Central memory CD8-positive, alpha-beta T cell (primary cell): ENCODE data around the gene DYNLRB2.

ENCODE experiments used
- ATAC-seq: fragments of 150-1000 bp; cut with Tn5 transposase; replicated peaks from 2 replicates; pipeline ENCODE4 v1.10.0; 2022; ENCODE audit warnings: mild to moderate bottlenecking, moderate FRiP score, moderate number of reproducible peaks; ENCODE audit not compliant: poor library complexity, severe bottlenecking; ENCODE audit errors: extremely low read depth
- DNase-seq, 2 donors: peaks; one replicate each; pipeline ENCODE4 v3.0.0; 2021; ENCODE audit warnings: low spot score in 2 of 2
- H3K27ac Mint-ChIP-seq: one replicate; pipeline ENCODE4 v1.8.0; 2022; ENCODE audit warnings: low read depth, mild to moderate bottlenecking, moderate library complexity, mixed read lengths
- H3K27me3 Mint-ChIP-seq: one replicate; pipeline ENCODE4 v1.8.0; 2022; ENCODE audit warnings: mixed read lengths
- H3K36me3 Mint-ChIP-seq: one replicate; pipeline ENCODE4 v1.8.0; 2022; ENCODE audit warnings: mild to moderate bottlenecking, moderate library complexity, mixed read lengths; ENCODE audit not compliant: insufficient read depth
- H3K4me1 Mint-ChIP-seq: one replicate; pipeline ENCODE4 v1.8.0; 2022; ENCODE audit warnings: mixed read lengths
- H3K4me3 Mint-ChIP-seq: one replicate; pipeline ENCODE4 v1.8.0; 2022; ENCODE audit warnings: mild to moderate bottlenecking, moderate library complexity, mixed read lengths
- H3K9me3 Mint-ChIP-seq: one replicate; pipeline ENCODE4 v1.8.0; 2022; ENCODE audit warnings: mixed read lengths

Gene DYNLRB2

DNA sequence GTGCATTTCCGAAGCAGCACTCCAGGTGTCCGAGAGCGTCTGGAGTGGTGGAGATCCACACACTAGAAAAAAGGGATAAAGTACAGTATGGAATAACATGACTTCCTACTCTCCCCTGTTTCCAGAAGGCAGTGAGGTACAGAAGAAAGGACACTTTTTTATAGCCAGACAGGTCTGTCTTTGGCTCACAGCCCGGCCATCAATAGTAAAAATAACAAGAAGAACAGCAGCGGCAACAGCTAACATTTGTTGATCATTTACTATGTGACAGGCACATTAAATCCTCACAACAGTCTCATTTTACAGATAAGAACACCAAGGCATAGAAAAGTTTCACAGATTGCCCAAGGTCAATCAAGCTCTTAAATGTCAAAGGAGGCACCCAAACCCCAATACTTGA is 16.2 kb downstream of the DYNLRB2 start:
- Mint-ChIP-seq H3K4me1 (peaks cover 14% of the 10 kb centered on the region), H3K27me3 (no peaks in the 10 kb centered on the region), H3K4me3 (no peak overlapping the region), H3K9me3 (no peaks in the 10 kb centered on the region), H3K36me3 (peaks cover 1% of the 10 kb centered on the region), H3K27ac (no peak overlapping the region)
- DNase-seq = no peak
- no peak for ATAC-seq

- H3K27ac Mint-ChIP-seq = no peak overlapping the region
- H3K27me3 Mint-ChIP-seq = no peaks in the 10 kb centered on the region
- H3K36me3 Mint-ChIP-seq = peaks cover 1% of the 10 kb centered on the region
- H3K9me3 Mint-ChIP-seq = no peaks in the 10 kb centered on the region
- DNase-seq (no peak), ATAC-seq (no peak)
- no peak overlapping the region for H3K4me3 Mint-ChIP-seq
- H3K4me1 Mint-ChIP-seq = peaks cover 9% of the 10 kb centered on the region
Observed at GRCh38 chr16:80559369-80559768, 18.6 kb downstream of the DYNLRB2 start.

GRCh38 chr16:80563066-80563465 is 22.3 kb downstream of the DYNLRB2 start:
- no peak for ATAC-seq
- Mint-ChIP-seq H3K4me3 (no peak overlapping the region), H3K27me3 (no peaks in the 10 kb centered on the region), H3K36me3 (peaks cover 3% of the 10 kb centered on the region), H3K9me3 (no peaks in the 10 kb centered on the region), H3K27ac (no peak overlapping the region), H3K4me1 (peaks cover 16% of the 10 kb centered on the region)
- no peak for DNase-seq

GRCh38 chr16:80564394-80564793 is 23.6 kb downstream of the DYNLRB2 start:
- peak overlapping the region; percentile 82 for H3K27ac Mint-ChIP-seq
- DNase-seq (no peak), ATAC-seq (peak; percentile 62)
- peaks cover 25% of the 10 kb centered on the region for H3K4me1 Mint-ChIP-seq
- peak overlapping the region; percentile 12 for H3K4me3 Mint-ChIP-seq
- H3K27me3 Mint-ChIP-seq = no peaks in the 10 kb centered on the region
- peaks cover 3% of the 10 kb centered on the region for H3K36me3 Mint-ChIP-seq
- no peaks in the 10 kb centered on the region for H3K9me3 Mint-ChIP-seq

DNA sequence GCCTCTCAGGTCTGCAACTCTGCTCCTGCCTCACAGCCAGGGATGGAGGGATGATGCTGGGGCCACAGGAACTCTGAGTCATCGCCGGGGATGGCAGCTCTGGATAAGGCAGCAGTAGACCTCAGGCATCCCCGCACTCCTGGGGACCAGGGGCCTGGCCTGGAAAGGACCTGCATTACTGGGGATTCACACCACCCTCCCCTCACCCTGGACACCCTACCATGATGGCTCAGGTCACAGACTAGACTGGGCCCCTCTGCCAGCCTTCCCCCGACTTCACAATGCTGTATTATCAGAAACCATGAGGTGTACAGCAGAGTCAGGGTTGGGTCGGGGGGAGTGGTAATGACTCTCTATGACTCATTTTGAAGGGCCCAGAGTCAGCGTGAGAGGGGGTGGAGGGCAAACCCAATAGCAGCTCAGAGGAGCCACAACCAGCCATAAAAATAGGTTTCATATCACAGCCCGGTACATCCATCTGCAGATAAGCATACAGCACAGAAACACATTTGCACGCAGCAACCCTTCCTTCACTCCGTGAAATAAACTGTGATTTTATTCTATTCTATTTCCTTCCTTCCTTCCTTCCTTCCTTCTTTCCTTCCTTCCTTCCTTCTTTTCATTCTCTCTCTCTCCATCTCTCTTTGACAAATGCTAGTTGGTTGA is 28.8 kb downstream of the DYNLRB2 start:
- ATAC-seq (peak; percentile 95), DNase-seq (peak in 1 of 2 donors; percentile 57)
- H3K27me3 Mint-ChIP-seq = no peaks in the 10 kb centered on the region
- peak overlapping the region; percentile 38 for H3K27ac Mint-ChIP-seq
- peak overlapping the region; percentile 16 for H3K4me3 Mint-ChIP-seq
- peaks cover 7% of the 10 kb centered on the region for H3K36me3 Mint-ChIP-seq
- H3K9me3 Mint-ChIP-seq = no peaks in the 10 kb centered on the region
- H3K4me1 Mint-ChIP-seq = peaks cover 31% of the 10 kb centered on the region

- H3K4me3 Mint-ChIP-seq = peak overlapping the region; percentile 16
- DNase-seq (no peak), ATAC-seq (peak; percentile 51)
- H3K4me1 Mint-ChIP-seq = peaks cover 26% of the 10 kb centered on the region
- H3K9me3 Mint-ChIP-seq = no peaks in the 10 kb centered on the region
- peaks cover 7% of the 10 kb centered on the region for H3K36me3 Mint-ChIP-seq
- H3K27me3 Mint-ChIP-seq = no peaks in the 10 kb centered on the region
- peak overlapping the region; percentile 38 for H3K27ac Mint-ChIP-seq
Observed at GRCh38 chr16:80570106-80570478, 29.3 kb downstream of the DYNLRB2 start.

DNA sequence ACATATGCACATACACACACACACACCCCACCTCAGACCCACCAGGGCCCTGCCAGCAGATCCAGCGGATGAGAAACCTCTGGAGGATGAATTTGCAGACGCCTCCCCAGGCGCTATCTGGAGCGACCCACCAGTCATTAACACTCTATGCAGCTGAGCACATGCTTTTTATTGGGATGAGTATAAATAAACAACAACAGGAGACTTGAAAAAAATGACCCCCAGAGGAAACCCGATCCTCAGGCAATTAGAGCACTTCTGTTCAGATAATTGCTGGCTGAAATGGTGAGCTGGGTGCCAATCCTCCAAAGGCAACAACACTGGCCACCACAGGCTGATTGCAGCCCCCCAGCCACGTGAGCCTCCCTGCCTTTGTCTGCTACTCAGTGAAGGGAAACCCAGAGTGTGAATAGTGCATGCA is 32.9 kb downstream of the DYNLRB2 start:
- DNase-seq (no peak), ATAC-seq (no peak)
- no peak overlapping the region for H3K4me3 Mint-ChIP-seq
- H3K27me3 Mint-ChIP-seq = no peaks in the 10 kb centered on the region
- H3K4me1 Mint-ChIP-seq = peaks cover 21% of the 10 kb centered on the region
- no peak overlapping the region for H3K27ac Mint-ChIP-seq
- H3K36me3 Mint-ChIP-seq = peaks cover 5% of the 10 kb centered on the region
- H3K9me3 Mint-ChIP-seq = no peaks in the 10 kb centered on the region

- no peaks in the 10 kb centered on the region for H3K27me3 Mint-ChIP-seq
- H3K9me3 Mint-ChIP-seq = no peaks in the 10 kb centered on the region
- no peak for DNase-seq
- no peak overlapping the region for H3K4me3 Mint-ChIP-seq
- H3K27ac Mint-ChIP-seq = no peak overlapping the region
- H3K4me1 Mint-ChIP-seq = peaks cover 17% of the 10 kb centered on the region
- H3K36me3 Mint-ChIP-seq = peaks cover 3% of the 10 kb centered on the region
- no peak for ATAC-seq
Observed at GRCh38 chr16:80576343-80576912, 35.6 kb downstream of the DYNLRB2 start.

- Mint-ChIP-seq H3K4me3 (no peak overlapping the region), H3K4me1 (peaks cover 18% of the 10 kb centered on the region), H3K36me3 (peaks cover 1% of the 10 kb centered on the region), H3K27ac (no peak overlapping the region), H3K9me3 (no peaks in the 10 kb centered on the region), H3K27me3 (no peaks in the 10 kb centered on the region)
- ATAC-seq (no peak), DNase-seq (no peak)
Observed at GRCh38 chr16:80577485-80578280, 36.9 kb downstream of the DYNLRB2 start.

DNA sequence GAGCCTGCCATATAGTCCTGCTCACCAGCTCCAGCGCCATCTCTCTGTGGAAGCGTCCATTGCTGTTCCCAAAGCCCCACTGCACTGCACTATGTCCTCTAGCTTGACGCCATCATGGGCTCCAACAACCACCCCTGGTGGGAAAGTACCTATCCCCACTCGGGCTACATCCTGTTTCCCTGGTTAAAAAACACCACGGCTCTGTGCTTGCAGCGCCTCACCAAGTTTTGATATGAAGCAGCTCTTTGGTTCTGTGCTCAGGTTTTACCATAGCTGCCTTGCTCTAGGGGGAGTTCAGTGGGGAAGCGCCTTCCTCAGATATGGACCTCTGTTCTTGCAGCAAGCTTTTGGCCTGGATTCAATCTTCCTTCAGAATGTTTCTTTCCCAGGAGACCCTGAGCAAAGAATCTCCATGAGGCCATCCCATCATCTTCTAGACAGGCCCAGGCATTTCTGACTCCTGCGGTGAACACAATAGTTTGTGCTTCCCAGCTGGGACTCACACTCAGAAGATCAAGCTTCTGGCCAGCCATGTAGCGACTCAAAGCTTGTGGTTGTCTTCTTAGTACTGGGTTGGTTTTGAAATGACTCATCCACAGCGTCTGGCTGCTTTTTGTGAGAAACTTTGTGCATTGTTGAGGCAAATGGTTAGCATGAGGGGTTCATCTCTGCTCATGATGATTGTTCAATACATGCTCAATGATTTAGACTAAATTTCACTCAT is 39.5 kb downstream of the DYNLRB2 start:
- DNase-seq (peak; percentile 25 to 56), ATAC-seq (peak; percentile 93)
- no peaks in the 10 kb centered on the region for H3K27me3 Mint-ChIP-seq
- no peaks in the 10 kb centered on the region for H3K9me3 Mint-ChIP-seq
- H3K4me1 Mint-ChIP-seq = peaks cover 24% of the 10 kb centered on the region
- H3K36me3 Mint-ChIP-seq = peaks cover 3% of the 10 kb centered on the region
- peak overlapping the region; percentile 88 for H3K27ac Mint-ChIP-seq
- H3K4me3 Mint-ChIP-seq = peak overlapping the region; percentile 48

GRCh38 chr16:80583466-80583865 is 42.7 kb downstream of the DYNLRB2 start:
- Mint-ChIP-seq H3K27ac (no peak overlapping the region), H3K4me1 (peaks cover 35% of the 10 kb centered on the region), H3K27me3 (peaks cover 4% of the 10 kb centered on the region), H3K4me3 (no peak overlapping the region), H3K36me3 (peaks cover 4% of the 10 kb centered on the region), H3K9me3 (no peaks in the 10 kb centered on the region)
- DNase-seq (no peak), ATAC-seq (no peak)

DNA sequence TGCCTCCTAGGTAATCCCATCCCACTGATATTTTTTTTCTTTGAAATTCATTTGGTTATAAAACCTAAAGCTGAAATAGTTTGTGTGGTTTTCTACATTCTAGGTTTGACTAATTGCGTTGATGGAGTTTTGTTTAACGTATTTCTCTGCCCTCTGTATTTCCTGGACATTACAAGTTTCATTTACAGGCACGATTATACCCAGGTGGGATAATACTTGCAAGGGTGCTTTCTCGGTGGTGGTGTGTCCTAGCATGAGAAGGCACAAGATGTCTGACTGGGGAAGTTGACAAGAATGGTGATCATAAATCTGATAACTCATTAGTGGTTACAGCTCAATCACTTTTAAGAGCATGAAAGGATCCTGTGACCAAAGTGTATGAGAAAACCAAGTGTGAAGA is 45.0 kb downstream of the DYNLRB2 start:
- DNase-seq (no peak), ATAC-seq (peak; percentile 84)
- Mint-ChIP-seq H3K9me3 (no peaks in the 10 kb centered on the region), H3K4me3 (peak overlapping the region; percentile 42), H3K36me3 (peaks cover 4% of the 10 kb centered on the region), H3K27ac (no peak overlapping the region), H3K4me1 (peaks cover 32% of the 10 kb centered on the region), H3K27me3 (peaks cover 13% of the 10 kb centered on the region)
